Trophoblast cell (in vitro differentiated cells and primary cell): Measurements from ENCODE around the gene RASGRF1.

Experiments used
- DNase-seq, 2 donors: peaks; one replicate each; pipeline ENCODE4 v3.0.0-alpha.2; 2016
- H2AFZ ChIP-seq: 2 replicates; pipeline ENCODE4 v1.6.1; 2013; ENCODE audit warnings: low read length, moderate library complexity, mild to moderate bottlenecking; ENCODE audit not compliant: insufficient read depth, poor library complexity
- H2AK5ac ChIP-seq: 2 replicates; pipeline ENCODE4 v1.6.1; 2013; ENCODE audit warnings: mild to moderate bottlenecking, low read length
- H2BK120ac ChIP-seq: 2 replicates; pipeline ENCODE4 v1.6.1; 2013; ENCODE audit warnings: low read length, mild to moderate bottlenecking, moderate library complexity; ENCODE audit not compliant: insufficient read depth, poor library complexity
- H2BK12ac ChIP-seq: 2 replicates; pipeline ENCODE4 v1.6.1; 2013; ENCODE audit warnings: mild to moderate bottlenecking, low read length, moderate library complexity
- H2BK5ac ChIP-seq: 2 replicates; pipeline ENCODE4 v1.6.1; 2013; ENCODE audit warnings: low read length, low read depth, moderate library complexity, mild to moderate bottlenecking; ENCODE audit not compliant: poor library complexity
- H3K14ac ChIP-seq: 2 replicates; pipeline ENCODE4 v1.6.1; 2013; ENCODE audit warnings: mild to moderate bottlenecking, low read length
- H3K18ac ChIP-seq: 2 replicates; pipeline ENCODE4 v1.6.1; 2013; ENCODE audit warnings: mild to moderate bottlenecking, low read length
- H3K23ac ChIP-seq: 2 replicates; pipeline ENCODE4 v1.6.1; 2013; ENCODE audit warnings: low read length
- H3K27ac ChIP-seq: 2 replicates; pipeline ENCODE4 v1.5.1; 2013; ENCODE audit warnings: low read depth, mild to moderate bottlenecking, inconsistent platforms, low read length, moderate library complexity
- H3K27me3 ChIP-seq: 2 replicates; pipeline ENCODE4 v1.6.1; 2013; ENCODE audit warnings: inconsistent platforms, mild to moderate bottlenecking, low read length, moderate library complexity; ENCODE audit not compliant: insufficient read depth
- H3K36me3 ChIP-seq, 2 experiments: 1 replicate in 1 of 2; 2 replicates in 1 of 2; pipeline ENCODE4 v1.6.1; 2013; ENCODE audit warnings: low read length in 2 of 2, mild to moderate bottlenecking in 2 of 2, moderate library complexity in 1 of 2; ENCODE audit not compliant: insufficient read depth in 2 of 2, control insufficient read depth in 1 of 2
- H3K4ac ChIP-seq: 2 replicates; pipeline ENCODE4 v1.6.1; 2013; ENCODE audit warnings: low read depth, mild to moderate bottlenecking, low read length, moderate library complexity
- H3K4me1 ChIP-seq, 2 experiments: 1 replicate in 1 of 2; 2 replicates in 1 of 2; pipeline ENCODE4 v1.6.1; 2013; ENCODE audit warnings: low read length in 2 of 2, mild to moderate bottlenecking in 2 of 2, moderate library complexity in 1 of 2; ENCODE audit not compliant: insufficient read depth in 2 of 2, control insufficient read depth in 1 of 2
- H3K4me2 ChIP-seq: 2 replicates; pipeline ENCODE4 v1.6.1; 2013; ENCODE audit warnings: inconsistent platforms, mild to moderate bottlenecking, low read length, moderate library complexity
- H3K4me3 ChIP-seq: 2 replicates; pipeline ENCODE4 v1.5.1; 2013; ENCODE audit warnings: mild to moderate bottlenecking, low read depth, low read length, inconsistent platforms
- H3K79me1 ChIP-seq: one replicate; pipeline ENCODE4 v1.6.1; 2013; ENCODE audit warnings: low read length
- H3K79me2 ChIP-seq: 2 replicates; pipeline ENCODE4 v1.6.1; 2013; ENCODE audit warnings: low read length, mild to moderate bottlenecking; ENCODE audit not compliant: control insufficient read depth, insufficient read depth, poor library complexity
- H3K9ac ChIP-seq: 2 replicates; pipeline ENCODE4 v1.6.1; 2013; ENCODE audit warnings: mild to moderate bottlenecking, low read length
- H3K9me3 ChIP-seq: 2 replicates; pipeline ENCODE4 v1.6.1; 2013; ENCODE audit warnings: low read depth, mild to moderate bottlenecking, control low read depth, inconsistent platforms, low read length; ENCODE audit not compliant: insufficient read depth
- H4K12ac ChIP-seq: 2 replicates; pipeline ENCODE4 v1.6.1; 2013; ENCODE audit warnings: low read depth, mild to moderate bottlenecking, low read length, moderate library complexity
- H4K8ac ChIP-seq: 2 replicates; pipeline ENCODE4 v1.6.1; 2013; ENCODE audit warnings: low read depth, mild to moderate bottlenecking, low read length, moderate library complexity
- H4K91ac ChIP-seq: one replicate; pipeline ENCODE4 v1.6.1; 2013; ENCODE audit warnings: low read depth, mild to moderate bottlenecking, low read length, moderate library complexity
- WGBS: extraction: QIAGEN DNeasy Blood & Tissue Kit; methylation state at CpG from one replicate; pipeline ENCODE4 v1.1.7; 2013; ENCODE audit warnings: missing lambda C conversion rate; ENCODE audit not compliant: insufficient read length, insufficient coverage; ENCODE audit errors: extremely low coverage; 5-methylcytosine and 5-hydroxymethylcytosine counted together

Gene RASGRF1

DNA sequence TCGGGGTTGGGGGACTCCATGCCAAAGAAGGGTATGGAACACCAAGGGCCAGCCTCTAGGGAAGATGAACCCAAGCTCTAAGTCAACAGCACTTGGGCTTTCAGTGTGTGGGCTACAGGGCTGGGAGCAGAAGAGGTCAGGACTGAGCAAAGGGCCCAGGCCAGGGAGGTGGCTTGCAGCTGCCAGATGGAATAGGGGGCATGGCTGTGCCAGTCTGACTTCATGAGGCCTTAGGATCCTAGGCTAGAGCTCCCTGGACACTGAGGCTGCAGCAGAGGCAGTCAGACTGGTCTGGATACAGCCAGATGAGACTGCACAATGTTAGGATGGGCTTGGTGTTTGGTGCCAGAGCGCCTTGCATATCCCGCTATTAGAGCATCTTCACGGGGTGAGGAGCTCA, 3.8 kb downstream of the RASGRF1 start:
- DNase-seq: no peak
- no peak overlapping the region for H2AFZ ChIP-seq
- peaks cover 13 to 16% of the 10 kb centered on the region in 2 experiments for H3K4me1 ChIP-seq
- no peak overlapping the region for H2BK5ac ChIP-seq
- no peaks in the 10 kb centered on the region for H3K36me3 ChIP-seq
- H3K4me3 ChIP-seq: no peak overlapping the region
- H2BK120ac ChIP-seq: no peak overlapping the region
- H2AK5ac ChIP-seq: no peak overlapping the region
- no peak overlapping the region for H3K4ac ChIP-seq
- no peak overlapping the region for H3K18ac ChIP-seq
- no peak overlapping the region for H3K9ac ChIP-seq
- H4K8ac ChIP-seq: no peak overlapping the region
- H3K23ac ChIP-seq: no peak overlapping the region
- no peaks in the 10 kb centered on the region for H3K79me2 ChIP-seq
- peaks cover 9% of the 10 kb centered on the region for H3K27me3 ChIP-seq
- no CpG with 5 or more reads among the region's 4 CpGs for WGBS
- H3K9me3 ChIP-seq: peaks cover 7% of the 10 kb centered on the region
- peaks cover 5% of the 10 kb centered on the region for H3K79me1 ChIP-seq
- no peak overlapping the region for H3K14ac ChIP-seq
- no peak overlapping the region for H2BK12ac ChIP-seq
- no peak overlapping the region for H4K12ac ChIP-seq
- H3K4me2 ChIP-seq: no peak overlapping the region
- no peak overlapping the region for H4K91ac ChIP-seq
- H3K27ac ChIP-seq: no peak overlapping the region

DNA sequence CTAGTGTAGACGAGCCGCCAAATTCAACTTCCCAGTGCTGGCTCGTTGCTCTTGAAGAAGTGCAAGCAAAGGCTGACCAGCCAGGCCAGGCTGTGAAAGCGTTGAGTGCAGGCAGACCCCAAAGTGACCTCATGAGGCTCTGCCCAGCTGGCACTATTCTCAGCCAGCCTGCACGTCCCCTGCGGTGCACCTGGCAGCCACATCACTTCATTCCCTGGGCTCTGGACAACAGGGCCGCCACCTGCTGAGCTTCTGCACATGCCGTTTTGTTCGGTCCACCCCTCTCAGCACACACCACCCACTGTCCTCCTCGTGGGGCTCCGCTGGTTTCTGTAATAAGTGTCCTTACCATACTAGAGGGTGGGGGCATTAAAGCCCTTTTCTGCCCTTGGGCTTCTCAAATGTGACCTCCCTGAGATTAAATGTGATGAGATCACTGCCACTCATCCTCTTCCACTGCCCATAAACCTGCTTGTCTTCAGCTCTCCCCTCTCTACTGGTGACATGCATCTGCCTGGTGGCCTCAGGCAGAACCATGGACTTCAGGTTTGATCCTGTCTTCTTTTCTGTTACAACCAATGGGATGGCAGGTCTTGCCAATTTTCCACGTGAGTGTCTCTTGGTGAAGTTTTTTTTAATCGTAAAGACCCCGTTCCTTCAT, 6.1 kb downstream of the RASGRF1 start:
- no peak overlapping the region for H4K91ac ChIP-seq
- H3K4me3 ChIP-seq: peak overlapping the region; percentile 43
- H3K4me2 ChIP-seq: no peak overlapping the region
- H3K9ac ChIP-seq: no peak overlapping the region
- H2AFZ ChIP-seq: no peak overlapping the region
- H3K23ac ChIP-seq: no peak overlapping the region
- H3K36me3 ChIP-seq: no peaks in the 10 kb centered on the region
- H4K8ac ChIP-seq: no peak overlapping the region
- peaks cover under 1% of the 10 kb centered on the region for H3K27me3 ChIP-seq
- H3K9me3 ChIP-seq: peaks cover 6% of the 10 kb centered on the region
- no peaks in the 10 kb centered on the region for H3K79me1 ChIP-seq
- no CpG with 5 or more reads among the region's 14 CpGs for WGBS
- no peak overlapping the region for H3K27ac ChIP-seq
- H2AK5ac ChIP-seq: no peak overlapping the region
- H4K12ac ChIP-seq: no peak overlapping the region
- no peak overlapping the region for H3K14ac ChIP-seq
- no peak overlapping the region for H2BK12ac ChIP-seq
- H3K18ac ChIP-seq: no peak overlapping the region
- no peak for DNase-seq
- H3K4ac ChIP-seq: no peak overlapping the region
- no peaks in the 10 kb centered on the region for H3K79me2 ChIP-seq
- H2BK120ac ChIP-seq: no peak overlapping the region
- H3K4me1 ChIP-seq: peaks cover under 1% of the 10 kb centered on the region in 2 experiments
- no peak overlapping the region for H2BK5ac ChIP-seq

DNA sequence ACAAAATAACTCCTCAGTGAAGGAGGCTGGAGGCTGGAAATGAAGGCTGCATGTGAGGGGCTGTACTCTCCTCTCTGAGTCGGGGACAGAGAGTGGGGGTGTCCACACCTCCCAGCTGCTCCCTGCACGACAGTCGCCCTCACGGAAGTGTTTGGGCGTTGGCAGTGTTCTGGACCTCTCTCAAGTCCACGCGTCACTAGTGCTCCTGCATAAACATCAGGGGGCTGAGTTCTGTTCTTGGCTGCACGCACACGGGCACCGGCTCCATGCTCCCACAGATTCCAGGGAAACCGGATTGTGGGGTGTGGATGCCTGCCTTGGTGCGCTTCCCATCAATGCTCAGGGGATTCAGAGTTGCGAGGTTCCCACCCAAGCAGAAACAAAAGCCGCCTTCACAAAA, 7.4 kb downstream of the RASGRF1 start:
- peaks cover 6% of the 10 kb centered on the region for H3K9me3 ChIP-seq

DNA sequence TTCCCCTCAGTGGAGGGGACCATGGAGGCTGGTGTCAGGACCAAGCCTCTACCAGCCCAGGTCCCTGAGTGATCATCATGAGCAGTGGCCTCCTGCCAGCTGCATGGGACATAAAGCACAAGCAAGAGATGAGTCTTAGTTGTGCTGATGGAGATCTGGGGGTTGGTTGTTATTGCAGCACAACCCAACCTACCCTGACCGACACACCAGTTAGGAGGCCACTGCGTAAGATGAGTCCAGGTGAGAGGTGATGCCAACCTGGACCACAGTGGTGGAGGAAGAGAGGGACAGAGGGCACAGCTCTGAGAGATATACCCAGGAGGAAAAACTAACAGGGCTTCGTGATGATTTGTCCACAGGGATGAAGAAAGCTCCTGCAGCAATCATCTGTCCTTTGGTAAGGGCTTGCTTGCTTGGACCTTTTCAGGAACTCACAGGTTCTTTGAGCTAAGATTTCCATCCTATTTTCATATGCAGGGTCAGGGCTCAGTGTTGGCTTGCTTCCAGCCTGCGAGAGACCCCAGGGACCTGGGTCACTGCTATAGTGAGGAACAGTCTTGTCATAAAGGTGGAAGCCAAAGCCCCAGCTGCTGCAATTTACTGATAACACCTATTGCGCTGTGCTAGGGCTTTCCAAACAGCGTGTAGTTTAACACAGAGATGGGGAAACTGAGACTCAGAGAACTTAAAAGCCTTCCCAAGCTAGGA, 8.1 kb downstream of the RASGRF1 start:
- no peak overlapping the region for H2BK12ac ChIP-seq
- no peaks in the 10 kb centered on the region for H3K27me3 ChIP-seq
- DNase-seq: no peak
- H2AFZ ChIP-seq: no peak overlapping the region
- no peaks in the 10 kb centered on the region for H3K79me1 ChIP-seq
- H4K91ac ChIP-seq: no peak overlapping the region
- H3K4me1 ChIP-seq: no peaks in the 10 kb centered on the region
- no peak overlapping the region for H3K4ac ChIP-seq
- no peak overlapping the region for H3K4me3 ChIP-seq
- no peak overlapping the region for H3K14ac ChIP-seq
- no peak overlapping the region for H2BK120ac ChIP-seq
- H3K4me2 ChIP-seq: no peak overlapping the region
- H4K12ac ChIP-seq: no peak overlapping the region
- no peak overlapping the region for H4K8ac ChIP-seq
- no peak overlapping the region for H3K18ac ChIP-seq
- H3K79me2 ChIP-seq: no peaks in the 10 kb centered on the region
- H2AK5ac ChIP-seq: no peak overlapping the region
- no CpG with 5 or more reads among the region's 6 CpGs for WGBS
- H2BK5ac ChIP-seq: no peak overlapping the region
- H3K23ac ChIP-seq: no peak overlapping the region
- H3K9me3 ChIP-seq: peaks cover 6% of the 10 kb centered on the region
- H3K9ac ChIP-seq: no peak overlapping the region
- H3K36me3 ChIP-seq: no peaks in the 10 kb centered on the region
- H3K27ac ChIP-seq: no peak overlapping the region

More for the DNA sequence above, 7.4 kb downstream of the RASGRF1 start:
- Histone ChIP-seq H3K18ac (no peak overlapping the region), H4K91ac (no peak overlapping the region), H2AFZ (no peak overlapping the region), H3K27me3 (no peaks in the 10 kb centered on the region), H3K27ac (no peak overlapping the region), H2BK12ac (no peak overlapping the region), H4K12ac (no peak overlapping the region), H3K4me2 (no peak overlapping the region), H3K14ac (no peak overlapping the region), H3K4me3 (no peak overlapping the region), H2BK120ac (no peak overlapping the region), H3K9ac (no peak overlapping the region), H3K79me2 (no peaks in the 10 kb centered on the region), H3K4me1 (no peaks in the 10 kb centered on the region), H4K8ac (no peak overlapping the region), H3K4ac (no peak overlapping the region), H3K23ac (no peak overlapping the region), H3K79me1 (no peaks in the 10 kb centered on the region), H2BK5ac (no peak overlapping the region), H2AK5ac (no peak overlapping the region), H3K36me3 (no peaks in the 10 kb centered on the region)
- no peak for DNase-seq
- no CpG with 5 or more reads among the region's 14 CpGs for WGBS
